Mammary epithelial cell (primary cell): ENCODE data around the gene CDC37.

Experiments used
- CTCF ChIP-seq, 2 donors: IDR thresholded peaks in 1 of 2; conservative IDR thresholded peaks in 1 of 2; 2 replicates each; pipeline ENCODE4 v1.5.1; 2011 to 2012; ENCODE audit warnings: inconsistent platforms in 2 of 2, low read length in 2 of 2, mild to moderate bottlenecking in 2 of 2, control low read depth in 1 of 2, low read depth in 1 of 2; ENCODE audit not compliant: insufficient read depth in 1 of 2; ENCODE audit errors: extremely low read depth in 1 of 2
- EZH2 ChIP-seq: IDR thresholded peaks from 2 replicates; pipeline ENCODE4 v1.6.1; 2012; ENCODE audit warnings: low read length, inconsistent platforms, borderline replicate concordance

GRCh38 chr19:10356431-10356830 lies 46.9 kb downstream of the CDC37 start:
- no peak for TF ChIP-seq CTCF (conservative IDR thresholded peaks at IDR 0.05 in 1 of 2, IDR thresholded peaks at IDR 0.05 in 1 of 2; ENCODE audit: extremely low read depth in 1 of 2, insufficient read depth in 1 of 2, low read depth in 1 of 2, low read length in 2 of 2)
- TF ChIP-seq EZH2: no peak
